Ureter (tissue), 1 donor: ENCODE measurements around the gene ROGDI. TPM values are rescaled to one million over a fixed set of nuclear protein-coding genes. Genes with fewer than 3 reads are reported as not detected.

Source experiments
- DNase-seq: peaks from one replicate; pipeline ENCODE4 v3.0.0-alpha.2; 2020; ENCODE audit warnings: low spot score
- total RNA-seq: library from RNA; stranded (reverse); gene quantifications from one replicate; pipeline ENCODE4 v1.2.4, GENCODE V29; 2023
- donor health status: DM: yes; HTN: yes; CAD: no.

ROGDI gene
- total RNA-seq, 1 donor from 2014 or later: 35.5 TPM

DNA sequence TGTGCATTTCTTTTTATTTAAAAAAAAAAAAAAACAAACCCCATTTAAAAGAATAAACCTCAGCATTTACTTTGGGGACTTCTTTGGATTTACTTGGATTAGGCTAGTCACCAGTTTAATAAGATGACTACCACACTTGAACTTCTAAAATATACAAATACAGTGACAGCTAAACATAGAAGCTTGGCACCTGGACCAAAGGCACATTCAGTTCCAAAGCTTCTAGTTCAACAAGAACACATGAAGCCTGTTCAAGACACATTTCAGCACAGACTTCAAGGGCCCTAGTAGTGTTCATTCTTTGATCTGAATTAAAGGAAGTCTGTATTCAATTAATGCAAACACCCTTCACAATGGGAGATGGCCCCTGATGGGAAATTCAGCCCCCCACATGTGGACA, 11.6 kb upstream of the ROGDI start:
- DNase-seq: no peak

DNA sequence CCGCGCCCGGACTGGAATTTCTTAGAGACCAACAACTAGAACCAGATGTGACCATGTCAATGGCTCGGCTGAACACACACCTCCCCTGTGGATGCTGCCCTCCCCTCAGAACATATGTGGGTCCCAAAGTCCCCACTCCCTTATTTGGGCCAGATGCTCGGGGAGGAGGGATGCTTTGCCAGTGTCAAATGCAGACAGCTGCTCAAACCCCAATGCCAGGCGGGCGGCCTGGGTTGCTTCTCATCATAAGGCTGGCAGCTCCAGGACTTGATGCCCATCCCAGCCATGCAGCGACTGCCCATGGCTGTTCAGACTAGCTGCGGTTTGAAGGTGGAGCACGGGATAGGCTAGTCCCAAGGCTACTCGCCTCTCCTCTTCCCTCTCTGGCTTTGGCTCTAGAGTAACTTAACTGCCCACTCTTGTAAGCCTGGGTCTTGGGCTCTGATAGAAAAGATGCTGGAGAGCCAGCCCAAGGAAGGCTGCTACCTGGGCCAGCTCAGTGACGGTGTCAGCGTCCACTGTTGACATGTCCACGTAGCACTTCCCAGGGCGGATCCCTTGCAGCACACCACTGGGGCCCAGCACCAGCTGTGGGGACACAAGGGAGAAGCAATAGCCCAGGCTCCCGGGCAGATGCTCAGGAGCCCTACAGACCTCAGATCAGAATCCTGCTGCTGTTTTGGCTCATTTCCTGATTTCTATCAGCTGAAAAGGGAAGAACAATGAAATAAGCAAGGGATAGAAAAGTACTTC, 11.0 kb upstream of the ROGDI start:
- no peak for DNase-seq

DNA sequence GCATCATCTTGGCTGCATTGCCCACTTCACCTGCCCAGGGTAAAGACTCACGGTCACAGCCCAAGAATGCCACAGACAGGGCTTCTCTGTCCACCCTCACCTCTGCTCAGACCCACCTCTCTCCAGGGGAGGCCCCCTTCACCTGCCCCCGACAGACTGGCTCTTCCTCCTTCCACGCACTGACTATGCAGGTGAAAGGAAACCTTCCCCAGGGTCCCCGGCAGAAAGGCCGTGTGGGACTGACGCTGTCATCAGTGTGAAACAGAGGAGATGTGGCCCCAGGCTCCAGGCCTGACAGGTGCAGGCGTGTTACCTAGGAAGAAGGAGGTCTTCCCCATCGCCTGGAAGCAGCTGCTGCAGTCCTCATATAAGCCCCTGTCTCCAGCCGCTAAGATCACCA, 9.3 kb upstream of the ROGDI start:
- DNase-seq: no peak

DNA sequence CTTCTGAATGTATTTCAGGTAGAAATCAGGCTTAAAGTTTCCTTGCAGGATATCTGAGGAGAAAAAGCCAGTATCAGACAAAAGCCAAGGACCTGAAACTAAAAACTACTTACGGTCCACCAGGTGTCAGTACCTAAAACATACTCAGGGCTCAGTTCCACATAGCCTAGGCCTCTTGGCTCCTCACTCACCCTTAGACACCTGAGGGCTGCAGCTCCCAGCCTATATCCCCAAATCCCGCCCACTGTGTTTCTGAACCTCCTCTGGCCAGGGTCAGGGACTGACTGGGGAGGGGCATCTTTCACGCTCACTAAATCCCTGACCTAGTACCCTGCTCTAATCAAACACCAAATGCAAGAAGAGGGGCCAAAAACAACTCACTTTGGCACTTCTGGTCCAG, 8.8 kb upstream of the ROGDI start:
- DNase-seq: no peak

DNA sequence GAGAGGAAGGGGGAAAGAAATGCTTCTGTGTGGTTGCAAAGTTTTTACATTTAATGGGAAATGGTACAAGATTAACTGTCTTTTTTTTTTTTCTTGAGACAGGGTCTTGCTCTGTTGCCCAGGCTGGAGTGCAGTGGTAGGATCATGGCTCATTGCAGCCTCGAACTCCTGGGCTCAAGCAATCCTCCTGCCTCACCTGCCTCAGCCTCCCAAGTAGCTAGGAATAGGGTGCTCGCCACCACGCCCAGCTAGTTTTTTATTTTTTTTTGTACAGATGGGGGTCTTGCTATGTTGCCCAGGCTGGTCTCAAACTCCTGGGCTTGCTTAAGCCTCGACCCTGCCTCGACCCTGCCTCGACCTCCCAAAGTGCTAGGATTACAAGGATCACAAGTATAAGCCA, 3.8 kb upstream of the ROGDI start:
- DNase-seq: no peak

DNA sequence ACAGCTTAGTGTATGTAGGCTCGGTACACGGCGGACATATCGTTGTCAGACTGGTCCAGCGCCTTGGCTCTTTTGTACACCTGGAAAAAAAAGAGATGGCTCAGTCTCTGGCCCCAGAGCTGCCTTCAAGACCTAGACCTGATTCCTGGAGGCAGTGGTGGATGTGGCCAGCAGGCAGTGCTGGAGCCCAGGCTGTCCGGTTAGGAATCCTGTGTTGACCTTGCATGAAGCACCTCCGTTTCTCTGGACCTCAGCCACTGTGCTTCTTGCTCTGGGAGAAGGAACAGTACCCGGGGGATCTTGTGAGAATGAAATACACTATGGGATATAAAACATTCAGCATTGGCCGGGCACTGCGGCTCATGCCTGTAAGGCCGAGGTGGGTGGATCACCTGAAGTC, 2.8 kb upstream of the ROGDI start:
- DNase-seq: no peak

DNA sequence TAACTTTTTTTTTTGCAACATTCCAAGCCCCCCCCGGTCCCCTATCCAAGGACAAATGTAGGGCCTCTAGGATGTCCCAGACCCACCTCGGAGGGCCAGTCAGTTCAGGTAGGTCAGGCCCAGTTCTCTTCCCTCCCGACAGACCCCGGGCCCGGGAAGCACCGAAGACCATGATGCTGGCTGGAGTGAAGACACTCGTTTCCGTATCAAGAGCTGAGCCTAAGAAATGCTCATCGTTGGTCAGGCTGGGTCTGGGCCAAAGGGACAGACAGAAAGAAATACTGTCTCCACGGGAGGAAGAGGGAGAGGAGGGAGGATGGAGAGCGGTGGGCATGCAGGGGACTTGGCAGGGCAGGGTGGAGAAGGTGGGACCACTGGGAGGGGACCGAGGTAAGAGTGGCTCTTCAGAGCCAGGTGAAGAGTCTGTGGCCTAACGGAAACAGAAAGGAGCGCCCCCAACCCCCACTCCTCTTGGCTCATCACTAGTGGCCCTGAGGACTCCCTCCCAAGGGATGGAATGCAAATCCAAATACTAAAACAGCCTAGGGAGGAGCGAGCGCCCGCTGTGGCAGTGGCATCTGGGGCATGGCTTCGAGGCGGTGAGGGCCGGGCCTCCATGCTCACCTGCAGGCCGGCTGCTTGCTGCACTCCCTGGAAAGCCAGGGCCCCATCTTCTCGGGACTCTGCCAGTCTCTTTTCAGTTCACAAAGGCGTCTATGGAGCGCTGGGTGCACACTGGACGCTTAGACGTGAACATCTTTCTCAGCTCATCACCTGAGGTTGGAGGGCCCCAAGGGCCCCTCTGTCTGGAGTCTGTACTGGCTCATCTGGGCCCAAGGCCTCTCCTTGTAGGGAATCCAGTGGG, 1.7 kb upstream of the ROGDI start:
- DNase-seq: no peak

DNA sequence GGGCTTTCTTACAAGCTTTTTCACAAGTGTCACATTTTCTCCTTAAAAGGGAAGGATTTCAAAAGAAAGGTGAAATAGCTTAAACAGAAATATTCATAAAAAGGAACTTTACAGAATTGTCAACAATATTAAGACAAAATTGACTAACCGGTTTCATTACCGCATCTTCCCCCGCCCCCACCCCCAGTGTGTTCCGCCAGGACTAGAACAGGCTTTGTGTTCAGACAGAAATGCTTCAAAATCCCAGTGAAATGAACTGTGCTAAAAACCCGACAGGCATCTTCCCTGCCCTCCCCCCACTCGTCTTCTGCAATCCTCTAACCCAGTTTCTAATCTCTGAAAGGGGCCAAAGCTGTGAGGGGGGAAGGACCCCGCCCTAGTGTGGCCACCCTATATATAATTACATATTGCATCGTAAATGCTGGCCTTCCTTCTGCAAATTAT, 990 bp upstream of the ROGDI start:
- no peak for DNase-seq

DNA sequence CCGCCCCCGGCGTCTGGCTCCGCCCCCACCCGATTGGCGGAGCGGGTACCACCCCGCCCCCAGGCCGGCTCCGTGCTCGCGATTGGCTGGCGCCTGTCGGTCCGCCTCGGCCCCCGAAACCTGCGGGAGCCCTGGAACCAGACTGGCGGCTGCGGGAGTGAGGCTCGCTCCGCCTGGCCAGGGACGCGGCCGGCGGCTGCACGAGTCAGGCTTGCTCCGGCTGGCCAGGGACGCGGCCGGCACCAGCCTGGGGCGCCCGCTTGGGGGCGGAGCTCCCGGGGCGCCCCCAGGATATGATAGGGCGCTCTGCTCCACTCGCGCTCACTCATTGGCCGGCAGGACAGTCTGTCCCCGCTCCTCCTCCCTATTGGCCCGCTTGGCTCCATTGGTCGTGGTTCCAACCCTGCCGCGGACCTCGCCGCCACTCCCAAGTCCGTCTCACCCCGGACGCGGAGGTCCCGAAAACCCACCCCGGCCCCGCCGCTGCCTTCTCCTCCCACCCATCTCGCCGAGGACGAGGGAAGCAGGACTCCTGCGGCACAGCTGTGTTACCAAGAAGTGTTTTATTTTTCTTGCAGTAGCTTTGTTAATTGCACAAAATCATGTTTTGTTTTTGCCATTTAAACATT, 340 bp upstream of the ROGDI start:
- DNase-seq: peak; percentile 93

DNA sequence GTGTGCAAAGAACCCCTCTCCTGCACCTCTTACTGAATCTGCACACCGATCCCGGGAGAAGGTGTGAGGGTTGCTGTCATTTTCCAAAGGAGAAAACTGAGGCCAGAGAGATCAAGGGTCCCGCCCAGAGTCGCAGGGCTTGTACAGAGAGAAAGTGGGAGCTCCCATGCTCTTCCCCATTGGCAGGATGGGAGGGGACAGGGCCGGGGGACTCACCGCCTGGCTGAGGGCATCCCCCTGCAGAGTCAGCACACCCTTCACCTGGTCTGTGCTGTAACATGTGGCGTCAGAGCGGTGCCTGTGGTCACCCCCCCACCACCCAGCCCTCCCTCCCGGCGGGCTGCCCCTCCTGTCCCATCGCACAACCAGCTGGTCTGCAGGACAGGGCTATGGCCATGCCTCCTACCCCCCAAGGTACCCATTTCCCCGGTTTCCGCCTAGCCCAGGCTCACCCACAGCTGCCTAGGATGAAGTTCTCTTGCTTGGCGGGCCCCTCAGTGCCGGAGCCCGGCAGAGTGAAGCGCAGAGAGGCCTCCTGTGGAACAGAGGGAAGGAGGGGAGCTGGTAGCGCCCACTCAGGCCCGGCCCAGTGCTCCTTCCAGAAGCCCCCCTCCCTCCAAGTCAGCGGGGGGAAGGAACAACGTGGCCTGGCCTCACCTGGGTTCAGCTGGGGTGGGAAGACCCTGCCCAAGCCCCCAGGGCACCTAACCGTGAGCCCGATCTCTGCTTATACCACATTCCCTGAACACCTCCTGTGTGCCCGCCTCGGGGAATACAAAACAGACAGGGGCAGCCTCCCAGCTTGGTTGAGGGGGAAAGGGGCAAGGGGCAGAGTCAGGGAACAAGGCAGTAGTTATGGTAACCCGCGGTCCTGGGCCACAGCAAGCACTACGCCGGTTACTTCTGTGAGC, 1.1 kb downstream of the ROGDI start:
- DNase-seq: no peak

DNA sequence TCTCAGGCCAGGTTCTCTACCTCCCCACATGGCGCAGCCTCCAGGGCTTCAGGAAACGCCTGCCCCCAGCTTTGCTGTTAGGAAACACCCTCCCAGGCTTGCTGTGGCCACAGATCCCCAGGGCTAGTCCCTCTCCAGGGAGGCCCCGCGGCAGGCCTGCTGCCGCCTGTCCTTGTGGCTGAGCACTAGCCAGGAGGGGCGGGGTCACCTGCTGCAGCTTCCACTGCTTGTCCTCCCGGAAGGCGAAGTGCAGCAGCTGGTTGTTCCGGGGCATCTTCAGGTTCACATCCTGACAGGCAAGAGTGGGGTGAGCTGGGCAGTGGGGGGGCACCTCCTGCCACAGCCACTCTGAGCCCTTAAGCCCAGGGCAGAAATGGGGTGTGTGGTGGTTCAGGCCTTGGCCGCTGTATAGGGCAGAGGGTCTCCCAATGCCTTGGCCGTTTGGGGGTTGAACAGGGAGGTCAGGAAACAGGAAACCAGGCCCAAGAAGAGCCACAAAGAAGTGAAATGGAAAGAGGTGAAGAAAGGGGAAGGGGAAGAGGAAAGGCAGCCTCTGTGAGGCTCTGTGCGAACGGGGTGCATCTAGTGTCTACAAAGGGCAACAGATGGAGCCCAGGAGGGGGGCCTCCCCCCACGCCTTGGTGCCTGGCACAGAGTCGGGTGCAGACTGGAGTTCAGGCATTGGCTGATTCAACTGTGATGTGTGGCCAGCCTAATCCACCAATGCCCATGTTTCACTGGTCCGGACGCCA, 2.0 kb downstream of the ROGDI start:
- peak; percentile 83 for DNase-seq

DNA sequence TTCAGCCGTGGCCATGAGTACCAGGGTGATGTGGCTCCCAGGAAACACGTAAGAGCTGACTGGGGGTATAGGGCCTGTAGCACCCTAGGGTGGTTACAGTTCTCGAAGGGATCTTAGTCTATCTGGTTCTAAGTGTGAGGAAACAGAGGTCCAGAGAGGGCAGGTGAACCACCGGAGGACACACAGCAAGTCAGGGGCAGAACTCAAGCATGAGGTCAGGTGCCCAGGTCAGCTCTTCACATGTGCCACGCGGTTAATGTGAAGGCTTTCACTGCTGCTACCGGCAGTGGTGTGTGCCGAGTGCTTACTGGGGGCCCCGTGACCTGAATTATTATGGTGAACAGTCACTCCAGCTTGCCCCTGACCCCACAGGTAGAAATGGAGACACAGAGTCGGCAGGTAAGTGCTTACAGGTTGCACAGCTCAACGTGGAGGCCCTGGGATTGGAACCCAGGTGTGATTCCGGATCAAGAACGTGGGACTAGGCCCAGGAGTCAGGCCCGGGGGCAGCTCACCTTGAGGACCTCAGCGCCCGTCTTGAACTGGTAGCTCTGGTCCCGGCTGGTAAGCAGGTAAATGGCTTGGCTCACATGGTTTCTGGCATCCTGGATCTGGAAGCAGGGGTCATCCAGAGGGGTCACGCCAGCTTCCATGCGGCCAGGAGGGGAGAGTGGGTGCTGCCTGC, 3.1 kb downstream of the ROGDI start:
- no peak for DNase-seq

DNA sequence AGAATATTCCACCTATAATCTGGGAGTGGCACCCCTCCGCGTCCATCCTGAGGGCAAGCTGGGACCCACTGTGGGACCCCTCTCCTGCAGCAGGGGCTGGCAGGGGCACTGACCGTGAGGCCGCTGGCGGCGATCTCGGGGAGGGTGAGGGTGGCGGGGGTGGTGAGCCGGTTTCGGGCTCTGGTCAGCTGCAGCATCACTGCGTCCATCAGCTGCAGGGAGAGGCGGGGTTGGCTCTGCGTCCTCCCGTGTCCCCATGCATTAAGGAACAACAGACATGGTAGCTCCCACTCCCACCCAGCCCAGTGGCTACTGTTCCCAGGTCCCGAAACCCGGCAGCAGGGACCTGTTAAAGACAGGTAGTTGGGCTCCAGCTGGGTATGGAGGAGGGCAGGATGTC, 4.0 kb downstream of the ROGDI start:
- no peak for DNase-seq

DNA sequence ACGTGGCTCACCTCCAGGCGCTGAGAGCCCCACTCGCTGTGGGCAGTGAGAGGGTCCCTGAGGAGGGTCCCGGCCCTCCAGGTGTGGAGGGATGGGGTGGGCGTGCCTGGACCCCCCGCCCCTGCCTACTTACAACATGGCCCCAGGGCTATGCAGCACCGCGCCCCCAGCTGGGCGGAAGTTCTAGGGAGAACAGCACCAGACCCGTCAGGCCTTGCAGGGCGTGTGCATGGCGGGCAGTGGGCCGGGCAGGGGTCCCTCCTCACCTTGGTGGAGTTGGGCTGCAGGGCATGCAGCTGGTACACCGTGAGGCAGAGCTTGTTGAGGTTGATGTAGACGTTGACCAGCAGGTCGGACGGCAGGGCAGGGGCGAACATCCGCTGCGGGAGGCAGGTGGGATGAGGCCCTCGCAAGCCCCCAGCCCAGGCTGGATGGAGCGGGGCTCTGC, 4.6 kb downstream of the ROGDI start:
- DNase-seq: no peak

DNA sequence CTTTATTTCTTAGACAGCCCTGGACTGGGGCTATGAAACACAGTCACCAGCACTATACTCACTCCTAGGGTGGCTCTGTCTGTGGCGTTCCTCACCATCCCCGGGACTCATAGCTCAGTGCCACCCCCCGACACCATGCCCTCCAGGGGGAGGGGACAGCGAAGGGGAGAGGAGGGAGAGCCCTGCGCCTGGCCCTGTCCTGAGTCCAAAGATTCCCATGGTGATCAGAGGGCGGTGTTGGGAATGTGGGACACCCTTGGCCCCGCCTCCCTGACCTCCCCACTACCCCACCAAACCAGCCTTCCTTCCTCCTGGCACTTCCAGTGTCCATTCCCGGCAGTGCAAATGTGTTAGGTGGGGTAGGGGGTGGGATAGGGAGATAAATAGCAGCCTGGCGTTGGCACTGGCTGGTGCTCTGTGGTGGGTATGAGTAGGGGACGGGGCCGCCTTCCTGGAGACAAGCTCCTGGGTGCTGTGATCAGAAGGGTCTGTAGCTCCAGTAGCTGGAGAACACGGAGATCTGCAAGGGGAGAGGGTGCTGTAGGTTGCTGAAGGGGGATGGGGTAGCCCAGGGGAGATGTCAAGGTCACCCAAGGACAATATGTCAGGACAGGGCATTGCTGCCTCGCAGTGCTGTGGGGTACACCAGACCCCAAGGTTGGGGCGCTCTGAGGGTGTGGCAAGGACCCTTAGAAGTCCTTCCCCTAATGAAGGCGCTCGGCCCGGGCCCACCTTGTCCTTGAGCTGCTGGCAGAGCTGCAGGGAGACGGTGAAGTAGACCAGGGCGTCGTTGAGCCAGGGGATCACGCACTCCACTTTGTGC, 5.2 kb downstream of the ROGDI start:
- no peak for DNase-seq

DNA sequence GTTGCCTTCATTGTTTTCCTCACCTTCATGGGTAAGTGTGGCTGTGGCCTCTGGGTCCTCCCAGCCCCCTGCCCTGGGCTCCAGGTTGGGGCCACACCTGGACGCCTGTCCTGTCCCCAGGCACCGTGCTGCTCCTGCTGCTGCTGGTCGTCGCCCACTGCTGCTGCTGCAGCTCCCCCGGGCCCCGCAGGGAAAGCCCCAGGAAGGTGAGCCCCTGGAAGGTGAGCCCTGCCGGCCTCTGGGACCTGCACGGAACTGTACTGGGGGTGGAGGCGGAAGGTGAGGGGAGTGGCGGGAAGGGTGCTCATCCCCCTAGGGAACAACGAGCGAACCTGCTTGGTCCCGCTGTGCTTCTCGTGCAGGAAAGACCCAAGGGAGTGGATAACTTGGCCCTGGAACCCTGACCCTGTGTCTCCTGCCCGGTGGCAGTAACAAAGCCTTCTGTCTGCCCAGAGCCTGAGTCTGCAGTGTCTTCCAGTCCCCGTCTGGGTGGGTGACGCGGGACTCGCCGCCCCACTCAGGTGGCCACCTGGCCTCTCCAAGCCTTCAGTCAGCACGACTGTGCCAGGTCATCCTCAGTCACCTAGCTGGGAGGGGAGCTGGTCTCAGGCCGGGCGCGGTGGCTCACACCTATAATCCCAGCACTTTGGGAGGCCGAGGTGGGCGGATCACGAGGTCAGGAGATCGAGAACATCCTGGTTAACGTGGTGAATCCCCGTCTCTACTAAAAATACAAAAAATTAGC, 6.4 kb downstream of the ROGDI start:
- no peak for DNase-seq

DNA sequence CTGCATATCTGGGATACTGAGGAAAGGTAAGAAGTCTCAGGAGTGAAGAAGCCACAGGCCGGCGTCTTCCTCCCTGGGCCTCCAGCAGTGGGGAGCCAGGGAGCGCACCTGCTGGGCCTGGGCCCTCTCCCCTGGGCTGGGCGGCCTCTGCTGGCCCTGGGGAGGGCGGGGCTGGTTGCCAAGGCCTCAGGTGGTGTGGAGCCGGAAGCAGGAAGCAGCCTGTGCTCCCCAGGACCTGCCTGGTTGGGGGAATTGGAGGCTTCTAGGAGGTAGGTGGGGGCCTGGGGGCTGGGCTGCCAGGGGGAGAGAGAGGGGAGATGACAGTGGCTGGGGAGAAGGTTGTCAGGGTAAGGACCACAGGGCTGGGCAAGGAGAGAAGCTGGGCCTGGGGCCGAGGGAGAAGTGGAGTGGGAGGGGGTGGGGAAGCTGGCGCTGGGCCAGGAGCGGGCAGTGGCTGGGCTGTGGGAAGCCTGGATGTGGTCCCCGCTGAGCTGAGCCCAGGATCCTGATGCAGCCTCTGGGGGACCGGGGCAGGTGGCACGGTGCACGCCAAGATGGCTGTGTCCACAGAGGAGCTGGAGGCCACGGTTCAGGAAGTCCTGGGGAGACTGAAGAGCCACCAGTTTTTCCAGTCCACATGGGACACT, 7.1 kb downstream of the ROGDI start, which contains the start of gene SMIM22:
Gene SMIM22 (plus strand): TSS at position 189 of the 647 bp plus-strand sequence. CDS start 366 bp downstream, at position 555.
- DNase-seq: peak; percentile 72
